A673 (cell line): ENCODE measurements around the gene HDAC4. TPM values are rescaled to one million over a fixed set of nuclear protein-coding genes. Genes with fewer than 3 reads are reported as not detected.

Source experiments
- BruUV-seq: library from RNA; stranded (reverse); fragments of 400-500 nt; replicated peaks from 2 replicates; lab custom pipeline; 2021; lab: Mats Ljungman, UMichigan
- CTCF ChIA-PET: fragments of 300-600 bp; sonication (Branson Sonifier 250); formaldehyde crosslinking; loops from one replicate; lab custom pipeline; 2022; ENCODE audit warnings: antibody characterized with exemption; lab: Charles Lee
- POLR2A ChIA-PET: fragments of 300-600 bp; sonication (Branson Sonifier 250); formaldehyde crosslinking; loops from one replicate; lab custom pipeline; 2022; ENCODE audit warnings: antibody characterized with exemption; ENCODE audit not compliant: low non-redundant PET; lab: Charles Lee
- DNase-seq: peaks from one replicate; pipeline ENCODE4 v3.0.0-alpha.2; 2015; ENCODE audit warnings: low spot score
- H3K27ac ChIP-seq: fragments of 200-600 bp; sonication (generic); 2 replicates; pipeline ENCODE4 v1.5.1; 2016; ENCODE audit warnings: mixed run types, low read depth, mild to moderate bottlenecking, mixed read lengths, antibody characterized with exemption, low read length; ENCODE audit not compliant: poor library complexity, severe bottlenecking
- H3K27me3 ChIP-seq: fragments of 200-600 bp; sonication (generic); replicated peaks from 2 replicates; pipeline ENCODE4 v1.6.1; 2017; ENCODE audit warnings: mixed run types, low read depth, mild to moderate bottlenecking, mixed read lengths, antibody characterized with exemption, low read length; ENCODE audit not compliant: insufficient read depth, poor library complexity
- H3K36me3 ChIP-seq: fragments of 200-600 bp; sonication (generic); 2 replicates; pipeline ENCODE4 v1.6.1; 2016; ENCODE audit warnings: mixed run types, mild to moderate bottlenecking, mixed read lengths, antibody characterized with exemption, low read length; ENCODE audit not compliant: insufficient read depth, poor library complexity, severe bottlenecking
- H3K4me1 ChIP-seq: fragments of 200-600 bp; sonication (generic); 2 replicates; pipeline ENCODE4 v1.6.1; 2017; ENCODE audit warnings: mixed run types, mild to moderate bottlenecking, mixed read lengths, antibody characterized with exemption, low read length; ENCODE audit not compliant: insufficient read depth, poor library complexity, severe bottlenecking
- H3K4me3 ChIP-seq: fragments of 200-600 bp; sonication (generic); 2 replicates; pipeline ENCODE4 v1.5.1; 2016; ENCODE audit warnings: low read depth, mixed run types, mild to moderate bottlenecking, mixed read lengths, low read length; ENCODE audit not compliant: poor library complexity, severe bottlenecking
- H3K9me3 ChIP-seq: fragments of 200-600 bp; sonication (generic); 2 replicates; pipeline ENCODE4 v1.6.1; 2016; ENCODE audit warnings: mixed run types, low read depth, mild to moderate bottlenecking, mixed read lengths, antibody characterized with exemption, low read length; ENCODE audit not compliant: poor library complexity, severe bottlenecking
- CTCF ChIP-seq: fragments of 300-800, 200-600 bp; sonication (generic); conservative IDR thresholded peaks from 2 replicates; pipeline ENCODE4 v1.5.1; 2017; ENCODE audit warnings: low read depth, mild to moderate bottlenecking, antibody characterized with exemption, low read length, moderate library complexity, mixed read lengths
- EZH2 ChIP-seq: fragments of 200-600 bp; sonication (generic); IDR thresholded peaks from 2 replicates; pipeline ENCODE4 v1.6.1; 2017; ENCODE audit warnings: borderline replicate concordance, low read depth, mild to moderate bottlenecking, mixed read lengths, antibody characterized with exemption, low read length; ENCODE audit not compliant: poor library complexity, severe bottlenecking
- intact Hi-C: fragments of 100-400 bp; cut with micrococcal nuclease; formaldehyde crosslinking; loops from one replicate; pipeline ENCODE4 v1.10.0; 2022; ENCODE audit not compliant: unreplicated experiment
- total RNA-seq: library from RNA; stranded (reverse); gene quantifications from 2 replicates; pipeline ENCODE4 v1.2.3, GENCODE V29; 2021

Gene HDAC4
- total RNA-seq, 1 experiment from 2014 or later: 40.0 TPM

GRCh38 chr2:239122421-239123110 is 278.3 kb downstream of the HDAC4 start:
- no TSS peak for BruUV-seq
- no peaks in the 10 kb centered on the region for H3K4me1 ChIP-seq
- POLR2A ChIA-PET: no interaction called here

GRCh38 chr2:239121600-239122012 is 279.2 kb downstream of the HDAC4 start:
- POLR2A ChIA-PET: no interaction called here
- intact Hi-C loops: no loop called here
- H3K27me3 ChIP-seq: no peaks in the 10 kb centered on the region

More at GRCh38 chr2:239122421-239123110, 278.3 kb downstream of the HDAC4 start:
- H3K9me3 ChIP-seq: no peaks in the 10 kb centered on the region
- no peak overlapping the region for H3K4me3 ChIP-seq
- H3K36me3 ChIP-seq: peaks cover 21% of the 10 kb centered on the region
- CTCF ChIA-PET: no interaction called here
- DNase-seq: no peak
- TF ChIP-seq EZH2 (no peak), CTCF (no peak)
- H3K27ac ChIP-seq: no peak overlapping the region
- intact Hi-C loops: no loop called here
- H3K27me3 ChIP-seq: no peaks in the 10 kb centered on the region

GRCh38 chr2:239120664-239121063 is 280.2 kb downstream of the HDAC4 start:
- Histone ChIP-seq H3K4me1 (no peaks in the 10 kb centered on the region), H3K36me3 (peaks cover 16% of the 10 kb centered on the region), H3K27ac (no peak overlapping the region), H3K4me3 (no peak overlapping the region), H3K27me3 (no peaks in the 10 kb centered on the region), H3K9me3 (no peaks in the 10 kb centered on the region)
- intact Hi-C loops: no loop called here
- no peak for DNase-seq
- CTCF ChIA-PET: no interaction called here
- POLR2A ChIA-PET: no interaction called here
- no TSS peak for BruUV-seq
- TF ChIP-seq CTCF (no peak), EZH2 (no peak)

More at GRCh38 chr2:239121600-239122012, 279.2 kb downstream of the HDAC4 start:
- H3K4me1 ChIP-seq: no peaks in the 10 kb centered on the region
- CTCF ChIA-PET: no interaction called here
- H3K36me3 ChIP-seq: peaks cover 18% of the 10 kb centered on the region
- H3K27ac ChIP-seq: no peak overlapping the region
- no peak overlapping the region for H3K4me3 ChIP-seq
- H3K9me3 ChIP-seq: no peaks in the 10 kb centered on the region
- TF ChIP-seq CTCF (no peak), EZH2 (no peak)
- BruUV-seq: no TSS peak
- DNase-seq: no peak
